Loucy (cell line): ENCODE results near the gene ADIPOQ.

Source experiments
- H2AFZ ChIP-seq: fragments of 200-600 bp; sonication (generic); 2 replicates; pipeline ENCODE4 v1.6.0; 2016; ENCODE audit warnings: antibody characterized with exemption, mild to moderate bottlenecking, low read length, moderate library complexity
- H3F3A ChIP-seq: fragments of 200-600 bp; 2 replicates; pipeline ENCODE4 v1.6.0; 2016; ENCODE audit warnings: antibody characterized with exemption, low read depth, mild to moderate bottlenecking
- H3K27me3 ChIP-seq: fragments of 200-600 bp; sonication (generic); 2 replicates; pipeline ENCODE4 v1.6.1; 2014; ENCODE audit warnings: low read length, mild to moderate bottlenecking; ENCODE audit not compliant: insufficient read depth, poor library complexity, severe bottlenecking
- H3K36me3 ChIP-seq: fragments of 200-600 bp; sonication (generic); 2 replicates; pipeline ENCODE4 v1.6.1; 2016; ENCODE audit warnings: low read length; ENCODE audit not compliant: insufficient read depth
- H3K4me1 ChIP-seq: fragments of 200-600 bp; sonication (generic); 2 replicates; pipeline ENCODE4 v1.5.1; 2014; ENCODE audit warnings: low read length, mild to moderate bottlenecking; ENCODE audit not compliant: insufficient read depth, poor library complexity, severe bottlenecking
- H3K4me2 ChIP-seq: fragments of 200-600 bp; sonication (generic); 2 replicates; pipeline ENCODE4 v1.6.0; 2014; ENCODE audit warnings: antibody characterized with exemption, low read length, low read depth, mild to moderate bottlenecking; ENCODE audit not compliant: poor library complexity, severe bottlenecking
- H3K4me3 ChIP-seq: fragments of 200-600 bp; sonication (generic); 2 replicates; pipeline ENCODE4 v1.5.1; 2014; ENCODE audit warnings: low read length, mild to moderate bottlenecking, mixed read lengths; ENCODE audit not compliant: poor library complexity, severe bottlenecking
- H3K79me2 ChIP-seq: fragments of 200-600 bp; sonication (generic); 2 replicates; pipeline ENCODE4 v1.6.1; 2014; ENCODE audit warnings: low read length; ENCODE audit not compliant: insufficient read depth
- H3K9ac ChIP-seq: fragments of 200-600 bp; sonication (generic); 2 replicates; pipeline ENCODE4 v1.6.0; 2014; ENCODE audit warnings: mild to moderate bottlenecking, low read depth, low read length, moderate library complexity; ENCODE audit not compliant: poor library complexity, severe bottlenecking
- H3K9me2 ChIP-seq: fragments of 200-600 bp; sonication (generic); replicated peaks from 2 replicates; pipeline ENCODE4 v1.6.1; 2016; ENCODE audit warnings: low read depth, low read length, mixed read lengths
- H3K9me3 ChIP-seq: fragments of 200-600 bp; sonication (generic); 2 replicates; pipeline ENCODE4 v1.6.1; 2014; ENCODE audit warnings: mild to moderate bottlenecking, antibody characterized with exemption, low read length, low read depth; ENCODE audit not compliant: insufficient read depth
- H4K20me1 ChIP-seq: fragments of 200-600 bp; sonication (generic); 2 replicates; pipeline ENCODE4 v1.6.0; 2014; ENCODE audit warnings: antibody characterized with exemption, low read length, mild to moderate bottlenecking; ENCODE audit not compliant: insufficient read depth, poor library complexity, severe bottlenecking
- CTCF ChIP-seq: fragments of 200-600 bp; sonication (generic); conservative IDR thresholded peaks from 2 replicates; pipeline ENCODE4 v1.5.1; 2014; ENCODE audit warnings: mild to moderate bottlenecking, antibody characterized with exemption, low read length
- EZH2phosphoT487 ChIP-seq: fragments of 200-600 bp; IDR thresholded peaks from 2 replicates; pipeline ENCODE4 v1.6.1; 2018; ENCODE audit warnings: antibody characterized with exemption, mild to moderate bottlenecking, moderate library complexity, borderline replicate concordance

Gene ADIPOQ

GRCh38 chr3:186842426-186843038 is at the start of gene ADIPOQ:
TSS of gene ADIPOQ (plus strand) at chr3:186842710. CDS start at chr3:186853059, 10,349 bp downstream.
- Histone ChIP-seq H3F3A (no peaks in the 10 kb centered on the region), H3K4me1 (no peaks in the 10 kb centered on the region), H3K4me3 (no peak within 1 kb of the TSS), H2AFZ (no peak within 1 kb of the TSS), H3K79me2 (no peaks in the 10 kb centered on the region), H4K20me1 (no peaks in the 10 kb centered on the region), H3K4me2 (no peak within 1 kb of the TSS), H3K27me3 (no peaks in the 10 kb centered on the region), H3K9me2 (no peaks in the 10 kb centered on the region), H3K36me3 (no peaks in the 10 kb centered on the region), H3K9ac (no peak within 1 kb of the TSS), H3K9me3 (no peaks in the 10 kb centered on the region)
- no peak for TF ChIP-seq EZH2phosphoT487
- no peak for TF ChIP-seq CTCF

- Histone ChIP-seq H3K27me3 (no peaks in the 10 kb centered on the region), H3K9me2 (no peaks in the 10 kb centered on the region), H3F3A (peaks cover under 1% of the 10 kb centered on the region; the same call in 1 of the 2 replicates), H4K20me1 (peaks cover 27% of the 10 kb centered on the region), H3K4me2 (peak overlapping the region; percentile 24), H3K4me3 (no peak overlapping the region), H3K9ac (no peak overlapping the region), H3K4me1 (peaks cover 22% of the 10 kb centered on the region), H3K36me3 (peaks cover 41% of the 10 kb centered on the region; the same call in 1 of the 2 replicates), H2AFZ (no peak overlapping the region), H3K79me2 (peaks cover 53% of the 10 kb centered on the region), H3K9me3 (no peaks in the 10 kb centered on the region)
- no peak for TF ChIP-seq EZH2phosphoT487
- TF ChIP-seq CTCF = no peak
Observed at GRCh38 chr3:186798239-186798874, 44.2 kb upstream of the ADIPOQ start.

- TF ChIP-seq EZH2phosphoT487 = no peak
- no peak for TF ChIP-seq CTCF
- Histone ChIP-seq H3K9ac (no peak overlapping the region), H3K9me2 (no peaks in the 10 kb centered on the region), H3K36me3 (peaks cover 32% of the 10 kb centered on the region; the same call in 1 of the 2 replicates), H3K79me2 (peaks cover 72% of the 10 kb centered on the region), H3F3A (no peaks in the 10 kb centered on the region), H3K27me3 (no peaks in the 10 kb centered on the region), H3K4me3 (no peak overlapping the region), H4K20me1 (peaks cover 27% of the 10 kb centered on the region), H3K9me3 (no peaks in the 10 kb centered on the region), H3K4me2 (peak overlapping the region; percentile 8), H2AFZ (no peak overlapping the region), H3K4me1 (peaks cover 34% of the 10 kb centered on the region)
Observed at GRCh38 chr3:186800285-186800684, 42.2 kb upstream of the ADIPOQ start.
